ENCODE results near the gene C1QTNF1.
A peak's percentile ranks its signal among the peaks of the same experiment; 100 is the strongest.
"Not testable (repeated sequence)": the region's sequence is repeated elsewhere in the genome, so short reads cannot be mapped to it uniquely, and the experiment has no call there.

C1QTNF1 gene

GRCh38 chr17:79053251-79053925, 29.4 kb downstream of the C1QTNF1 start:
- DNase-seq (ENCODE audit: low read depth), result no peak

DNA sequence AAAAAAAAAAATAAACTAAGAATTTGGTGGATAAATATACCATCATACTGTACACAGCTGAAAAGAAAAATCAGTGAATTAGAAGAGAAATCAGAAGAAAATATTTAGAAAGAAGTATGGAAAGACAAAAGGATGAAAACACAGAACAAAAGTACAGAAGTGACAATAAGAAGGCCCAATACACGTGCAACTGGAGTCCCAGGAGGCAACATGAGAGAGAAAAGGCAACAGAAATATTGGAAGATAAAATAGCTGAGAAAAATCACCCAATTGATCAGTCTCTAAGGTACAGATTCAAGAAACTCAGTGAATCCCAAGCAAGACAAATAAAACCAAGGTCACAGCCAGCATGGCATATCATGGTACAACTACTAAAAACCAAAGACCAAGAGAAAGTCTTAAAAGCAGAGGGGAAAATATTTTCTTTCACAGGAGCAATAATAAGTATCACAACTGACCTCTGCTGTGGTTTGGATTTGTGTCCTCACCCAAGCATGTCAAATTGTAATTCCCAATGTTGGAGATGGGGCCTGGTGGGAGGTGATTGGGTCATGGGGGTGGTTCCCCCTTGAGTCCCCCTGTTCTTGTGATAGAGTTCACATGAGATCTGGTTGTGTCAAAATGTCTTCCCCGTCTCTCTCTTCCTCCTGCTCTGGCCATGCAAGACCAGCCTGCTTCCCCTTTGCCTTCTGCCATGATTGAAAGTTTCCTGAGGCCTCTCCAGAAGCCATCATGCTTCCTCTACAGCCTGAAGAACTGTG, 30.4 kb downstream of the C1QTNF1 start:
- no peak for DNase-seq (ENCODE audit: low read depth)

DNA sequence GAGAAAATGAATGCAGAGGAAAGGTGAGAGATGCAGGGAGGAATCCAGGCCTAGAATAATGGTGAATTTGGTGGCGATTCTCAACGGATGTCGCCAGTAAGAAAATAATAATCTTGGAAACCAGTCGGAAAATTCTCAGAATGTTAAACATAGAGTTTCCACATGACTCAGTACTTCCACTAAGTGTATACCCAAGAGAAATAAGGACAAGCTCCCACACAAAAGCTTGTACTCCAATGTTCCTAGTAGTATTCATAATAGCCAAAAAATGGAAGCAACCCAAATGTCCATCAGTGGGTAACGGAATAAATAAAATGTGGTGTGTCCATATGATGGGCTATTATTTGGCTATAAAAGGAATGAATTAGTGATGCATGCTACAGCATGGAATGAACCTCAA, 31.2 kb downstream of the C1QTNF1 start:
- no peak for DNase-seq (ENCODE audit: low read depth)

DNA sequence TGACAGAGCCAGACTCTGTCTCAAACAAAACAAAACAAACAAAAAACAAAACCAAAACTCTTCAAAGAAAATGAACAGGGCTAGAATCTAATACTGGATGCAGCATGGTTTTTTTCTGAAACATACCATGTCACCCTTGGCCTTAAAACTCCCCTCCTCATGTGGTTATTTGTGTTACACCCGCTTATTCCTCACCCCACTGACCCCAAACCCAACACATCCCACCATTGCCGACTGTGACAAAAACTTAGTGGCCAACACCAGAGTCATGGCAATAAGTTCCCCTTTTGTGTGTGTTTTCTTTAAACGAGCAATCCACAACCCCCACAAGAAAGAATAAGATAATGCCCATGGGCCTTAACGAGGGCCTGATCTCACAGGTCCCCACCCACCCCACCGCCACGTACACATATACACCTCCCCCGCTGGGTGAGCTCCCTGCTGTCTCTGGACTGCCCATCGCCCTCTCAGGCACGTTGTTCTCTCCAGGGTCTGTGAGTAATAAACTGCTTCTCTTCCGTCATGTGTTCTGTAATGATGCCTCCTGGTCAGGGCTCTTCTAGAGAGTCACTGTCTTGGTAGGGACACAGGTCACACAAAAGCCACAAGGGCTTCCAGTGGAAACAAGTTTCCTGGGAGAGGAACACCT, 33.9 kb downstream of the C1QTNF1 start:
- no peak for DNase-seq (ENCODE audit: low read depth)

GRCh38 chr17:79062691-79063090, 38.7 kb downstream of the C1QTNF1 start:
- DNase-seq (ENCODE audit: low read depth), result no peak

GRCh38 chr17:79064026-79064425, 40.1 kb downstream of the C1QTNF1 start:
- no peak for DNase-seq (ENCODE audit: low read depth)

GRCh38 chr17:79065105-79065670, 41.2 kb downstream of the C1QTNF1 start:
- peak; percentile 22 for DNase-seq (ENCODE audit: low read depth)

GRCh38 chr17:79066963-79067362, 43.0 kb downstream of the C1QTNF1 start:
- no peak for DNase-seq (ENCODE audit: low read depth)

- no peak for DNase-seq (ENCODE audit: low read depth)
These were observed 46.4 kb downstream of the C1QTNF1 start for GRCh38 chr17:79070266-79070880.

DNA sequence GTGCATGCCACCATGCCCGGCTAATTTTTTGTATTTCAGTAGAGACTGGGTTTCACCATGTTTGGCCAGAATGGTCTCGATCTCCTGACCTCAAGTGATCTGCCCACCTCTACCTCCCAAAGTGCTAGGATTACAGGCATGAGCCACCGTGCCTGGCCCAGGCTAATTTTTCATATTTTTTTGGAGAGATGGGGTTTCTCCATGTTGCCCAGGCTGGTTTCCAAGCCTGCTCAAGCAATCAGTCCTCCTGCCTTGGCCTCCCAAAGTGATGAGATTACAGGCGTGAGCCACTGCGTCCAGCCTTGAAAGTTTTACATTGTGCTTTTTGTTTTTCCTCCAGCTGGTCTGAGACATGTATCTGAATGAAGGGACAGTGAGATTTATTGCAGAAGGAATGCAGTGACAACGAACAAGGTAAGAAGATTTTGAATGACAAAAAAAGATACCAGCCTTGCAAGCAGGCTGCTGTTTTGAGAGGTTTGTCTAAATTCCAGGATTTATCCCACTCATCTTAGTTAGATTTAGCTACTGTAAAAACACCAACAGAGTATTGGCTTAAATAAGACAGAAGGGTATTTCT, 47.3 kb downstream of the C1QTNF1 start:
- no peak for DNase-seq (ENCODE audit: low read depth)

DNA sequence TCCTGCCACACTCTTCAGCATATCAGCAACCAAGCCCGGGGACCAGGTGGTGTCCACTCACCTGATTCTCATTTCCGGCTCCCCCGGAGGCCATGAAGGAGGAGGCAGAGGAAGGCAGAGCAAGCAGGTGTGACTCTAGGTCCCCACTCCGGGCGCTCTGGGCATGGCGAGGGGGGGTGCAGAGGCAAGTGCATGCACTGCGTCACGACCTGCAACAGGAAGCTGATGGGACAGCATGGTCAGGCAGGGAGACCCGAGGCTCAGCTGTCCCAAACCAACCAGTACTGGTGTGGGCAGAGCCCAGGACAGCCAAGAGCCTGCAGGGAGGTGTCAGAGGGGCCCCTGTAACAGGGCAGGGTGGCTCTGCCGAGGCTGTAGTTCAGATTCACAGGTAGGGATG, 48.6 kb downstream of the C1QTNF1 start:
- no peak for DNase-seq (ENCODE audit: low read depth)

GRCh38 chr17:79073016-79073705, 49.2 kb downstream of the C1QTNF1 start:
- no peak for DNase-seq (ENCODE audit: low read depth)

DNA sequence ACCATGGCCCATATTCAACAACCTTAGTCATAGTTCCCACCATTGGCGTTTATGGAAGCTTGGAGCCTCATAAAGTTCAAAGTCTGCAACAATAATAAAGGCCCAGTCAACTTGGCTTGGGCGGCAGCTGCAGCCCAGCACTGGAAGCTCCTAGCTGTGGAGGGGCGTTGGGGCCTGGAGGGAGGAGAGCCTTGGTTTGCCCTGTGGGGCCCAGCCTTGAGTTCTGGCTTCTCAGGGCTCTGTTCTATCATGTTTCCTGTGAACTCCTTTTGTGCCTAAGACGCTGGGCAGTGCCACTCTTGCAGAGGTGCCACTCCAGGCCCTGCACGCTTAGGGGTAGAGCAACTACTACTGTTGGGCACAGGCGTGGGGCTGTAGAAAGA, 49.7 kb downstream of the C1QTNF1 start:
- no peak for DNase-seq (ENCODE audit: low read depth)

DNA sequence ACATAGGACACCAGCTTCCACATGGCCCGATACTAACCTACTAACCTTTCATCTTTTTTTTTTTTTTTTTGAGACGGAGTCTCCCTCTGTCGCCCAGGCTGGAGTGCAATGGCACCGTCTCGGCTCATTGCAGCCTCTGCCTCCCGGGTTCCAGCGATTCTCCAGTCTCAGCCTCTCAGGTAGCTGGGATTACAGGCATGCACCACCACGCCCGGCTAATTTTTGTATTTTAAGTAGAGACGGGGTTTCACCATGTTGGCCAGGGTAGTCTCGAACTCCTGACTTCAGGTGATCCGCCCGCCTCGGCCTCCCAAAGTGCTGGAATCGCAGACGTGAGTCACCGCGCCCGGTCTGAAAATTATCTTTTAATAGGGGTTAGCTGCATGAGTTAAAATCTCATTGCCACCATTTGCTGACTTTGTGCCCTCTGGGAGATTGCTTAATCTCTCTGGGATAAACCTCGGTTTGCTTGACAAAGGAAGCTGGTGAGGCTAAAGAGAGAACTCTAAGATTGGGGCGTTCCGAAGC, 50.2 kb downstream of the C1QTNF1 start:
- not testable (repeated sequence) for DNase-seq (ENCODE audit: low read depth)

DNA sequence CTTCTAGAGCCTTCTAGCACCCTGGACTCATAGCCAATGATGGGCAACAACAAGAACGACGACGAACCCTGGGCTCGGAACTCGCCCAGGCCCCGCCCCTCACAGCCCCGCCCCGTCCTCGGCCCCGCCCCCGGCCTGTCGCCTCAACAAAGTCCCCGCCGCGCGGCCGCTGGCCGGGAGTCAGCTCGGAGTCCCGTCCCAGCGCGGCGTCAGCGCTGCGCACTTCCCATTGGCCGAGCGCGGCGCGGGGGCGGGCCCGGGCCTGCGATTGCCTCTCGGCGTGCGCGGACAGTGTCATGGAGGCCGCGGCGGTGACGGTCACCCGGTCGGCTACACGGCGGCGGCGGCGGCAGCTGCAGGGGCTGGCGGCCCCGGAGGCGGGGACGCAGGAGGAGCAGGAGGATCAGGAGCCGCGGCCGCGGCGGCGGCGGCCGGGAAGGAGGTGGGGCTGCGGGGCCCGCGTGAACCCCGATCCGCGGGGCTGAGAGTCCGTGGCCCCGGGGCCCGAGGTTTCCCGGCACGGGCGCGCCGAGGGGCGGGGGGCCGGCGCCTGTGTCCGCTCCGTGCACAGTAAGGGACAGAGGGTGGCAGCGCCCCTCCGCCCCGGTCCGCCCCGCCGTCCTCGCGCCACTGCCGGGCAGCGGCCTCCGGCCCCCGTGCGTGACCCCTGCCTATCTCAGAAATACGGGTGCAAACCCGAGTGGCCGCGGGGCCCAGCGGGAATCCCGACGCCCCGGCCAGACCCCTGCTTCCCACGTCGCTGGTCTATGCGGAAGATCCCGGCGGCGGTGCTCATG, 50.9 kb downstream of the C1QTNF1 start, which contains the start of gene ENGASE:
TSS of gene ENGASE (plus strand) at position 176 of the 797 bp plus-strand sequence. CDS start at position 297, 121 bp downstream.
- DNase-seq (ENCODE audit: low read depth), result peak; percentile 72

DNA sequence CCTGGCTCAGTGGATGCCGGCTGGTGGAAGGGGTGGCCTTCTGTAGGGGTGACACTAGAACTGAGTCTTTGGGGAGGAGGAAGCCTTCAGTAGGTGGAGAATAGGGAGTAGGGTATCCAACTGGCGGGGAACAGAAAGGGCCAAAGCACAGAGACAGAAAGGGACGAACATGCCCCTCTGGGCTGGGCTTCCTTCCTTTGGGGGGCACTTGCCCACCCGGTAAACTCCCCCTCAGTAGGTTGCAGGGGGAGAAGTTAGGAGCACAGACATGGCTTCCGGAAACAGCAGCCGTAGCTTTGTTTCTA, 51.4 kb downstream of the C1QTNF1 start:
- DNase-seq (ENCODE audit: low read depth), result no peak

DNA sequence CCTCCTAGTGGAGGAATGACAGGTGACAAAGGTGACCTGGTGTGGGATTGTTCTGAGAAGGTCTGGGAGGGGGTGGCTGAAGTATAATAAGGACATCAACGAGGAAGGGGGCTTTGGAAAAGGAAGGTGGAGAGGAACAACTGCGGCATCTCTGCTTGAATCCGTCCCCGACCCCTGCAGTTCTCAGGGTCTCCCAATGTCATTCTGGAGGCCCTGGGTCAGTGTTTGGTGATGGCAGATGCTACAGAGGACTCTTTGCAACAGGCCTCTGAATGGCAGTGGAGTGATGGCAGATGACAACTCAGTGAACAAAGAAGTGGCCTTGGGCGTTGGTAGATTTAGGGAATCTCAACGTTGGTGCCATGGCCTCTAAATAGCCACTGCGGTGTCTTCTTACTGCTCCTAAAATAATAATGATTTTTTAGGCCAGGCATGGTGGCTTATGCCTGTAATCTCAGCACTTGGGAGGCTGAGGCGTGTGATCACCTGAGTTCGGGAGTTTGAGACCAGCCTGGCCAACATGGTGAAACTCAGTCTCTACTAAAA, 52.0 kb downstream of the C1QTNF1 start:
- no peak for DNase-seq (ENCODE audit: low read depth)

DNA sequence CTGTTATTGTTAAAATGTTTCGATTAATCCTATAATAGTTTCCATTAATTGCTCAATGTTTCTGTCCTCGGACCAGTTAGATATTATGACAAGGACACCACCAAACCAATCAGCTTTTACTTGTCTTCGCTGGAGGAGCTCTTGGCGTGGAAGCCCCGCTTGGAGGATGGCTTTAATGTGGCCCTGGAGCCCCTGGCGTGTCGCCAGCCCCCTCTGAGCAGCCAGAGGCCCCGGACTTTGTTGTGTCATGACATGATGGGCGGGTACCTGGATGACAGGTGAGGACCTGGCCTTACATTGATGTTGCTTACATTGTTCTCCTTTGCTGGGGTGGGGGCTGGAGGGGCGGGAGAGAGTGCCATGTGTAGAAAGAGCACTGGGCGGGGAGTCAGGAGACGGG, 53.6 kb downstream of the C1QTNF1 start:
- no peak for DNase-seq (ENCODE audit: low read depth)

DNA sequence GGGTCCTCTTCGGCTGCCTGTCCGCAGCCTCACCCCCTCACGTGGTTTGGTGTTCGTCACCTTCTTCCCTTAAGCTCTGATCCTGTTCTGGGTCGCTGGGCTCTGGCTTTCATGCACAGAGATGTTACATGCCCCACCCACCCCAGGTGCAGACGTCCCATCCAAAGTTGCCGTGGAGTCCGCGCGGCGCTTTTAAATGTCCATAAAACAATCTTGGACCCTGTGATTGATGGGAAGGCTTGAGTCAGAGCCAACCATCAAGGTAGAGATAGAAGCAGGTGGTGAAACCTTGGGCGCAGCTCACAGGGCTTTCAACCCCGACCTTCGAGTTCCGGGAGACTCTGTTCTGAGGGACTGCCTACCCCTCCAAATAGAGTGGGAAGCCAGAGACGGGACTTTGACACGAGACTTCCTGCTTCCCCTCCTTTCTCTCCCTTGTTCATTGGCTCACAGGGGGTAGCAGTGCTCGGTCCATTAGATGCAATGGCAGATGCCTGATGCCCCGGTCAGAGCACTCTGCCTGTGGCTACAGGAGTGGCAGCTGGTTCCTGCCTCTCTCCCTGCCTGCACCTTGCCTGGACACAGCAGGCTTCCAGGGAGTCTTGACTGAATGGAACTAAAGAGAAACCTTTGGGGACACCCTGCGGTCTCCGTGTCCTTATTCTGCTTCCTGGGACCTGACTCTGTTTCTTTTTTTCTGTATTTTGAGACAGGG, 54.7 kb downstream of the C1QTNF1 start:
- no peak for DNase-seq (ENCODE audit: low read depth)

Measured in fibroblast of the conjunctiva (primary cell).